SK-N-SH (cell line): ENCODE data around the gene OGFRL1. TPM values are rescaled to one million over a fixed set of nuclear protein-coding genes. Genes with fewer than 3 reads are reported as not detected.

Experiments used
- CTCF ChIA-PET: fragments of 300-600, 350-600 bp; formaldehyde crosslinking; extraction: SDS; loops from one replicate; lab custom pipeline; 2021; lab: Yijun Ruan, JAX
- POLR2A ChIA-PET: fragments of 350-600 bp; sonication (Branson Sonifier 250); formaldehyde crosslinking; extraction: SDS; loops from one replicate; lab custom pipeline; 2020; ENCODE audit warnings: antibody characterized with exemption, inconsistent platforms; lab: Yijun Ruan, JAX
- DNase-seq: peaks from one replicate; pipeline ENCODE4 v3.0.0; 2012
- H2AFZ ChIP-seq: fragments of 200-600 bp; sonication (generic); 2 replicates; pipeline ENCODE4 v1.8.1; 2016; ENCODE audit warnings: antibody characterized with exemption, mild to moderate bottlenecking, low read depth
- H3F3A ChIP-seq: fragments of 200-600 bp; sonication (generic); replicated peaks from 2 replicates; pipeline ENCODE3; 2016; ENCODE audit warnings: antibody characterized with exemption, mild to moderate bottlenecking; ENCODE audit not compliant: insufficient read depth
- H3K27ac ChIP-seq, 2 experiments: fragments of 200-500 bp in 1 of 2; fragments of 200-600 bp in 1 of 2; sonication (Bioruptor generic) in 1 of 2; sonication (generic), shearing (Covaris generic) in 1 of 2; 2 replicates each; pipeline versions ENCODE4 v1.5.1 to v1.6.1; 2014 to 2016; ENCODE audit warnings: low read depth in 2 of 2, inconsistent platforms in 1 of 2, low read length in 1 of 2, mild to moderate bottlenecking in 1 of 2, mixed read lengths in 1 of 2
- H3K27me3 ChIP-seq: fragments of 200-600 bp; sonication (generic), shearing (Covaris generic); 2 replicates; pipeline ENCODE4 v1.6.1; 2016; ENCODE audit warnings: mixed run types; ENCODE audit not compliant: insufficient read depth
- H3K36me3 ChIP-seq, 2 experiments: fragments of 200-500 bp in 1 of 2; fragments of 200-600 bp in 1 of 2; sonication (Bioruptor generic) in 1 of 2; sonication (generic) in 1 of 2; replicated peaks in 1 of 2; 2 replicates each; pipeline versions ENCODE3 to v1.5.1; 2014 to 2016; ENCODE audit warnings: low read length in 1 of 2, mild to moderate bottlenecking in 1 of 2; ENCODE audit not compliant: insufficient read depth in 2 of 2, control insufficient read depth in 1 of 2
- H3K4me1 ChIP-seq, 2 experiments: fragments of 200-500 bp in 1 of 2; fragments of 200-600 bp in 1 of 2; sonication (Bioruptor generic) in 1 of 2; sonication (generic), shearing (Covaris generic) in 1 of 2; 2 replicates each; pipeline versions ENCODE4 v1.5.1 to v1.6.1; 2014 to 2016; ENCODE audit warnings: low read depth in 1 of 2, low read length in 1 of 2, mixed run types in 1 of 2; ENCODE audit not compliant: insufficient read depth in 2 of 2, control insufficient read depth in 1 of 2
- H3K4me2 ChIP-seq: fragments of 200-600 bp; sonication (generic), shearing (Covaris generic); 2 replicates; pipeline ENCODE4 v1.6.1; 2017; ENCODE audit warnings: mixed run types
- H3K4me3 ChIP-seq, 2 experiments: fragments of 200-500 bp in 1 of 2; fragments of 200-600 bp in 1 of 2; sonication (Bioruptor generic) in 1 of 2; sonication (generic), shearing (Covaris generic) in 1 of 2; 2 replicates each; pipeline versions ENCODE4 v1.5.1 to v1.8.1; 2014 to 2016; ENCODE audit warnings: low read depth in 2 of 2, inconsistent platforms in 1 of 2, low read length in 1 of 2, mild to moderate bottlenecking in 1 of 2, mixed read lengths in 1 of 2, moderate library complexity in 1 of 2
- H3K79me2 ChIP-seq: fragments of 200-600 bp; sonication (generic); 2 replicates; pipeline ENCODE4 v1.8.1; 2017; ENCODE audit warnings: mild to moderate bottlenecking; ENCODE audit not compliant: insufficient read depth
- H3K9ac ChIP-seq: fragments of 200-600 bp; sonication (generic); 2 replicates; pipeline ENCODE4 v1.6.1; 2017; ENCODE audit warnings: mixed run types
- H3K9me2 ChIP-seq: fragments of 200-600 bp; sonication (generic); 2 replicates; pipeline ENCODE4 v1.6.1; 2017; ENCODE audit warnings: mixed run types
- H3K9me3 ChIP-seq: fragments of 200-600 bp; sonication (generic); 2 replicates; pipeline ENCODE4 v1.6.1; 2017; ENCODE audit warnings: mixed run types, mild to moderate bottlenecking, moderate library complexity
- H4K20me1 ChIP-seq: fragments of 200-600 bp; sonication (generic); 2 replicates; pipeline ENCODE4 v1.6.1; 2017; ENCODE audit warnings: mild to moderate bottlenecking, mixed run types; ENCODE audit not compliant: insufficient read depth
- CHD2 ChIP-seq: fragments of 150-350 bp; IDR thresholded peaks from 2 replicates; pipeline ENCODE4 v1.6.1; 2018; ENCODE audit warnings: low read length; ENCODE audit not compliant: partially characterized antibody
- ELF1 ChIP-seq: IDR thresholded peaks from 2 replicates; pipeline ENCODE4 v1.4.0; 2012
- EZH2phosphoT487 ChIP-seq: fragments of 200-600 bp; sonication (generic); IDR thresholded peaks from 2 replicates; pipeline ENCODE4 v1.6.1; 2017; ENCODE audit warnings: low read depth, mixed run types, mild to moderate bottlenecking, antibody characterized with exemption, moderate library complexity, borderline replicate concordance
- FOSL2 ChIP-seq: IDR thresholded peaks from 2 replicates; pipeline ENCODE4 v1.4.0; 2012; ENCODE audit warnings: low read depth, mild to moderate bottlenecking, moderate library complexity, borderline replicate concordance
- FOXJ3 ChIP-seq: sonication (generic); formaldehyde crosslinking; IDR thresholded peaks from 2 replicates; pipeline ENCODE4 v1.5.1; 2020; ENCODE audit warnings: mild to moderate bottlenecking, missing genetic modification reagents
- GATA2 ChIP-seq: sonication (generic); formaldehyde crosslinking; IDR thresholded peaks from 2 replicates; pipeline ENCODE4 v1.5.0; 2020; ENCODE audit warnings: mild to moderate bottlenecking, missing genetic modification reagents
- MEF2A ChIP-seq: IDR thresholded peaks from 2 replicates; pipeline ENCODE4 v1.4.0; 2012; ENCODE audit warnings: low read depth, borderline replicate concordance
- NFIC ChIP-seq: IDR thresholded peaks from 2 replicates; pipeline ENCODE4 v1.4.0; 2012; ENCODE audit warnings: borderline replicate concordance
- RAD21 ChIP-seq: IDR thresholded peaks from 2 replicates; pipeline ENCODE4 v1.6.1; 2012; ENCODE audit warnings: mild to moderate bottlenecking, low read length
- RXRA ChIP-seq: IDR thresholded peaks from 2 replicates; pipeline ENCODE4 v1.4.0; 2012; ENCODE audit warnings: low read depth, mild to moderate bottlenecking, borderline replicate concordance
- TCF12 ChIP-seq: IDR thresholded peaks from 2 replicates; pipeline ENCODE4 v1.4.0; 2012
- TEAD4 ChIP-seq: IDR thresholded peaks from 2 replicates; pipeline ENCODE4 v1.4.0; 2012; ENCODE audit warnings: mild to moderate bottlenecking, borderline replicate concordance; ENCODE audit not compliant: insufficient read depth
- WGBS: methylation state at CpG from one replicate; pipeline ENCODE4 v1.1.6; 2017; ENCODE audit warnings: low lambda C conversion rate; 5-methylcytosine and 5-hydroxymethylcytosine counted together
- polyA plus RNA-seq, 3 experiments: library from polyadenylated mRNA; depleted of rRNA; stranded (reverse); fragments of >200 nt; gene quantifications; 2 replicates each; pipeline ENCODE4 v1.2.3, GENCODE V29; 2012
- TF ChIP-seq, protein P1 (sequence below): IDR thresholded peaks from 2 replicates; pipeline ENCODE4 v1.6.1; 2012; ENCODE audit warnings: mild to moderate bottlenecking, low read depth, low read length, moderate library complexity
- TF ChIP-seq, protein P2 (sequence below): IDR thresholded peaks from 2 replicates; pipeline ENCODE4 v1.4.0; 2012; ENCODE audit warnings: low read depth, borderline replicate concordance
- TF ChIP-seq, protein P3 (sequence below): IDR thresholded peaks from 2 replicates; pipeline ENCODE4; 2012
- TF ChIP-seq, protein P4 (sequence below): IDR thresholded peaks from 2 replicates; pipeline ENCODE4 v1.4.0; 2012; ENCODE audit warnings: low read depth, borderline replicate concordance

OGFRL1 gene
- polyA plus RNA-seq, 1 of the 3 experiments (the other 2 are of a cell fraction), result 2.4 TPM

DNA sequence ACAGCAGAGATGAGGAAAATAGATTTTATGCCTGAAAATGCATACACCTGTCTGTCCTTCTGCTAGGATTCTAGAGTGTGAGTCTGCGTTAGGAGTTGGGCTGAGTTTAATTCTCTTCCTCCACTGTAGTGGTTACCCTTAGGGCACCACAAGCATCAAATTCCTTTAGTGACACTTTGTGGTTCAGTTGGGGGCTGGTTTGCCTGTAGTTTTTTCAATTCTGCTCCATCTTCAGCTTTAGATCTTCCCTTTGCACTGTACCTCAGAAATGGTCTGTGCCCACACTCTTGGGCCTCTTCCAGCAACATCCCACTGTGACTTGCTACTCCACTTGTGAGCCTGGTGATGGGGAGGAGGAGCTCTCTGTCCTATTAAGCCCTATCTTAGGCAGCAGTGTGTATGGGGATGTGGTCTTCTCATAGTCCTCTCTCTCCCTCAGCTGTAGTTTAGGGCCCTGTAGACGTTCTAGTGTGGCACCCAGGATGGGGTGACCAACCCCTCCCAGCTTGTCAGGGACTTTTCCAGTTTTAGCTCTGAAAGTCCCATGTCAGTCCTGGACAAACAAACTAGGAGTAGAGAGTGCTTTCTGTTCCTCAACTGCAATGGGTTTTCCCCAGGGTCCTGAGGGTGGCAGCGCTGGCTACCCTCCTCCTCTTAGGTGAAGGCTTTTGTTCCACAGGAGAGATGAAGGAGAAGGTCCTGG is 19.7 kb upstream of the OGFRL1 start:
- WGBS, result 34% methylated on average over 3 of the region's 3 CpGs

DNA sequence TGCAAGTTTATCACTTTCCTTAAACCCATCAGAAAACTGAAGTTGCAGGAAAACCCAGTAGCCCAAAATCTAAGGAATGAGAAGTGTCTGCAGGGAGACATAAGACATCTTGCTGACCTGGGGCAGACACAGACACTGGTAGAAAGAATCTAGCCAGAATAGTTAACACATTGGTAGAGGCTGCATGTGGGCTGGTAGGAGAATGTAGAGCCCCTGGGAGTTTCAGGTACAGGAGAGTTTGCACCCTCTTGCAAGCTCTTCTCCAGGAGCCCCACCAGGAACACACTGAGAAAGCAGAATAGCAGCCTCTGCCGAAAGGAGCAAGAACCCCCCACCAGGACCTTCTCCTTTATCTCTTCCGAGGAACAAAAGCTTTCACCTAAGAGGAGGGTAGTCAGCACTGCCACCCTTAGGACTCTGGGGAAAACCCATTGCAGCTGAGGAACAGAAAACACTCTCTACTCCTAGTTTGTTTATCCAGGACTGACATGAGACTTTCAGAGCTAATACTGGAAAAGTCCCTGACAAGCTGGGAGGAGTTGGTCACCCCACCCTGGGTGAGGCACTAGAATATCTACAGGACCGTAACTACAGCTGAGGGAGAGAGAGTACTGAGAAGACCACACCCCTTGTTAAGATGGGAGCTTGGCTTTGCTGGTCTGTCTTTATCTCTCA is 10.5 kb upstream of the OGFRL1 start:
- Histone ChIP-seq H3F3A (no peaks in the 10 kb centered on the region), H4K20me1 (no peaks in the 10 kb centered on the region), H3K36me3 (no peaks in the 10 kb centered on the region), H3K4me2 (no peak overlapping the region), H3K9ac (no peak overlapping the region), H3K4me1 (no peaks in the 10 kb centered on the region), H3K9me2 (no peaks in the 10 kb centered on the region), H3K4me3 (no peak overlapping the region), H3K27ac (no peak overlapping the region), H3K79me2 (no peaks in the 10 kb centered on the region), H2AFZ (no peak overlapping the region), H3K27me3 (no peaks in the 10 kb centered on the region), H3K9me3 (no peaks in the 10 kb centered on the region)
- CTCF ChIA-PET, result interaction anchor here (0.9 to 1.1 kb wide), 2 partner anchors 10 to 24 kb away, joined by 3 read pairs; partner anchors contain the start of gene OGFRL1
- TF ChIP-seq, protein P1, sequence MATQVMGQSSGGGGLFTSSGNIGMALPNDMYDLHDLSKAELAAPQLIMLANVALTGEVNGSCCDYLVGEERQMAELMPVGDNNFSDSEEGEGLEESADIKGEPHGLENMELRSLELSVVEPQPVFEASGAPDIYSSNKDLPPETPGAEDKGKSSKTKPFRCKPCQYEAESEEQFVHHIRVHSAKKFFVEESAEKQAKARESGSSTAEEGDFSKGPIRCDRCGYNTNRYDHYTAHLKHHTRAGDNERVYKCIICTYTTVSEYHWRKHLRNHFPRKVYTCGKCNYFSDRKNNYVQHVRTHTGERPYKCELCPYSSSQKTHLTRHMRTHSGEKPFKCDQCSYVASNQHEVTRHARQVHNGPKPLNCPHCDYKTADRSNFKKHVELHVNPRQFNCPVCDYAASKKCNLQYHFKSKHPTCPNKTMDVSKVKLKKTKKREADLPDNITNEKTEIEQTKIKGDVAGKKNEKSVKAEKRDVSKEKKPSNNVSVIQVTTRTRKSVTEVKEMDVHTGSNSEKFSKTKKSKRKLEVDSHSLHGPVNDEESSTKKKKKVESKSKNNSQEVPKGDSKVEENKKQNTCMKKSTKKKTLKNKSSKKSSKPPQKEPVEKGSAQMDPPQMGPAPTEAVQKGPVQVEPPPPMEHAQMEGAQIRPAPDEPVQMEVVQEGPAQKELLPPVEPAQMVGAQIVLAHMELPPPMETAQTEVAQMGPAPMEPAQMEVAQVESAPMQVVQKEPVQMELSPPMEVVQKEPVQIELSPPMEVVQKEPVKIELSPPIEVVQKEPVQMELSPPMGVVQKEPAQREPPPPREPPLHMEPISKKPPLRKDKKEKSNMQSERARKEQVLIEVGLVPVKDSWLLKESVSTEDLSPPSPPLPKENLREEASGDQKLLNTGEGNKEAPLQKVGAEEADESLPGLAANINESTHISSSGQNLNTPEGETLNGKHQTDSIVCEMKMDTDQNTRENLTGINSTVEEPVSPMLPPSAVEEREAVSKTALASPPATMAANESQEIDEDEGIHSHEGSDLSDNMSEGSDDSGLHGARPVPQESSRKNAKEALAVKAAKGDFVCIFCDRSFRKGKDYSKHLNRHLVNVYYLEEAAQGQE, result no peak
- TF ChIP-seq RXRA, result no peak
- TF ChIP-seq NFIC, result no peak
- no peak for TF ChIP-seq TEAD4
- no peak for TF ChIP-seq RAD21
- TF ChIP-seq MEF2A, result no peak
- TF ChIP-seq, protein P2, sequence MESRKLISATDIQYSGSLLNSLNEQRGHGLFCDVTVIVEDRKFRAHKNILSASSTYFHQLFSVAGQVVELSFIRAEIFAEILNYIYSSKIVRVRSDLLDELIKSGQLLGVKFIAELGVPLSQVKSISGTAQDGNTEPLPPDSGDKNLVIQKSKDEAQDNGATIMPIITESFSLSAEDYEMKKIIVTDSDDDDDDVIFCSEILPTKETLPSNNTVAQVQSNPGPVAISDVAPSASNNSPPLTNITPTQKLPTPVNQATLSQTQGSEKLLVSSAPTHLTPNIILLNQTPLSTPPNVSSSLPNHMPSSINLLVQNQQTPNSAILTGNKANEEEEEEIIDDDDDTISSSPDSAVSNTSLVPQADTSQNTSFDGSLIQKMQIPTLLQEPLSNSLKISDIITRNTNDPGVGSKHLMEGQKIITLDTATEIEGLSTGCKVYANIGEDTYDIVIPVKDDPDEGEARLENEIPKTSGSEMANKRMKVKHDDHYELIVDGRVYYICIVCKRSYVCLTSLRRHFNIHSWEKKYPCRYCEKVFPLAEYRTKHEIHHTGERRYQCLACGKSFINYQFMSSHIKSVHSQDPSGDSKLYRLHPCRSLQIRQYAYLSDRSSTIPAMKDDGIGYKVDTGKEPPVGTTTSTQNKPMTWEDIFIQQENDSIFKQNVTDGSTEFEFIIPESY, result no peak
- TF ChIP-seq, protein P3, sequence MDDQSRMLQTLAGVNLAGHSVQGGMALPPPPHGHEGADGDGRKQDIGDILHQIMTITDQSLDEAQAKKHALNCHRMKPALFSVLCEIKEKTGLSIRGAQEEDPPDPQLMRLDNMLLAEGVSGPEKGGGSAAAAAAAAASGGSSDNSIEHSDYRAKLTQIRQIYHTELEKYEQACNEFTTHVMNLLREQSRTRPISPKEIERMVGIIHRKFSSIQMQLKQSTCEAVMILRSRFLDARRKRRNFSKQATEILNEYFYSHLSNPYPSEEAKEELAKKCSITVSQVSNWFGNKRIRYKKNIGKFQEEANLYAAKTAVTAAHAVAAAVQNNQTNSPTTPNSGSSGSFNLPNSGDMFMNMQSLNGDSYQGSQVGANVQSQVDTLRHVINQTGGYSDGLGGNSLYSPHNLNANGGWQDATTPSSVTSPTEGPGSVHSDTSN, result no peak
- no peak for TF ChIP-seq EZH2phosphoT487
- TF ChIP-seq FOXJ3 (CRISPR knock-in tag), result no peak
- no peak for DNase-seq
- 70% methylated on average over 1 of the region's 3 CpGs for WGBS
- POLR2A ChIA-PET, result no interaction called here

More for the DNA sequence above, 19.7 kb upstream of the OGFRL1 start:
- POLR2A ChIA-PET, result no interaction called here
- Histone ChIP-seq H3K27me3 (no peaks in the 10 kb centered on the region), H3K27ac (no peak overlapping the region), H3K9me3 (no peaks in the 10 kb centered on the region), H4K20me1 (no peaks in the 10 kb centered on the region), H3K9me2 (no peaks in the 10 kb centered on the region), H3K4me2 (no peak overlapping the region), H3K4me3 (no peak overlapping the region), H3F3A (no peaks in the 10 kb centered on the region), H2AFZ (no peak overlapping the region), H3K4me1 (no peaks in the 10 kb centered on the region; a peak in 1 of 4 replicates), H3K9ac (no peak overlapping the region), H3K36me3 (no peaks in the 10 kb centered on the region), H3K79me2 (no peaks in the 10 kb centered on the region)
- TF ChIP-seq, protein P4, sequence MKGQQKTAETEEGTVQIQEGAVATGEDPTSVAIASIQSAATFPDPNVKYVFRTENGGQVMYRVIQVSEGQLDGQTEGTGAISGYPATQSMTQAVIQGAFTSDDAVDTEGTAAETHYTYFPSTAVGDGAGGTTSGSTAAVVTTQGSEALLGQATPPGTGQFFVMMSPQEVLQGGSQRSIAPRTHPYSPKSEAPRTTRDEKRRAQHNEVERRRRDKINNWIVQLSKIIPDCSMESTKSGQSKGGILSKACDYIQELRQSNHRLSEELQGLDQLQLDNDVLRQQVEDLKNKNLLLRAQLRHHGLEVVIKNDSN, result no peak
- TF ChIP-seq GATA2, result no peak
- TF ChIP-seq NFIC, result no peak
- TF ChIP-seq EZH2phosphoT487, result no peak
- no peak for TF ChIP-seq FOSL2
- no peak for TF ChIP-seq CHD2
- TF ChIP-seq TCF12, result no peak
- no peak for TF ChIP-seq ELF1
- CTCF ChIA-PET, result no interaction called here
- DNase-seq, result no peak
